ENCODE measurements around the gene EEPD1. TPM values are rescaled to one million over a fixed set of nuclear protein-coding genes. Genes with fewer than 3 reads are reported as not detected.

Gene EEPD1
- total and polyA plus RNA-seq, 2 donors (not counting 3 experiments of a cell fraction or from before 2014, with no cell fraction given), result 0.40 to 0.42 TPM

DNA sequence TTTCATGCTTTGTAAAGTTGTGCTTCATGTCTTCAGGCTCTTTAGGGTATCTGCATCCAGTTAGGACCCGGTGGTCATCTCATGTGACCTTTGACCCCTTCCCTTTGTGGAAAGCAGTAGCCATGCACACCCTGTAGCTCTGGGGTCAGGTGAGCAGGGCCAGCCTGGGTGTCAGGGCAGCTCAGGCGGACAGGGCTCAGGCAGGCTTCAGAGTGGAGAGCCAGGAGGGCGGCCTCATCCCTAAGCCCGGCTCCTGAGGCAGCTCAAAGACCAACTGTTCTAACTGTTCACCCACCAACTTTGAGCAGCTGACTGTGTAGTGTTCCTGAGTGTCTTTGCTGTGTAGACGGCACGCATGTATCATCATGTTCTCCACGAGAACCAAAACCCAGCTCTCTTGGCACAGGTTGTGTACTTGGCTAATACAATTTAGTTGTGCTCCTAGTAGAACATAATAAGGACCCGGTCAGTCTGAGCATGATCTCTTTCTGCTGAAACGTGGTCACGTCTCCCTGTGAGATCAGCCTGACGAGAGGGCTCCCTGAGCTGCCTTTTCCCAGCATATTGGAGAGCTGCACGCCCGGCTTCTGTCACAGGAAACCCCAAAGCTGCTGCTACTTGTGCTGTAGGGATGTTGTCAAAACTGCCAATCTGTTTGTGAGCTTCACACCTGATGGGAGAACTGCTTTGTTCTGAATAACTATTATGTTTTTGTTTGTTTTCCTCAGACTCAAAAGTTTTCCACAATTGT is 30.0 kb downstream of the EEPD1 start:
- no peaks in the 10 kb centered on the region for H4K20me1 ChIP-seq (replicated peaks; ENCODE audit: control insufficient read depth, extremely low read depth, insufficient read depth, low read length)
- CTCF ChIA-PET, result interaction anchor here (0.7 to 2.1 kb wide), 3 partner anchors 19 to 136 kb away, joined by 3 to 7 read pairs (median 3); no protein-coding TSS in a partner anchor
- dilution Hi-C loops (cut with MboI; ENCODE audit: extremely low pct_ligation_motif_present, low sequenced_read_pairs), result no loop called here
- no peaks in the 10 kb centered on the region for H3K9me1 ChIP-seq (replicated peaks; ENCODE audit: control insufficient read depth, extremely low read depth, insufficient read depth, low read length)
- H3K9me3 ChIP-seq (replicated peaks; ENCODE audit: control insufficient read depth, insufficient read depth, low read length), result no peaks in the 10 kb centered on the region
- no peak overlapping the region for H3K4me2 ChIP-seq (ENCODE audit: insufficient read depth, low read length)
- no peak overlapping the region for H2AFZ ChIP-seq (ENCODE audit: low read depth, low read length)
- H3K27ac ChIP-seq (ENCODE audit: insufficient read depth, low read depth, low read length), result no peak overlapping the region
- no peak overlapping the region for H3K4me3 ChIP-seq (replicated peaks in 1 of 3; ENCODE audit: insufficient read depth in 1 of 3, low read depth in 1 of 3, low read length in 3 of 3)
- no peaks in the 10 kb centered on the region for H3K4me1 ChIP-seq (ENCODE audit: control insufficient read depth, extremely low read depth, insufficient read depth, low read length)
- H3K9ac ChIP-seq (replicated peaks; ENCODE audit: extremely low read depth, insufficient read depth, low read length), result no peak overlapping the region
- intact Hi-C loops (cut with micrococcal nuclease), result loop anchor here (10.0 kb wide), 1 partner anchor 58 kb away; no protein-coding TSS in a partner anchor
- no peaks in the 10 kb centered on the region for H3K27me3 ChIP-seq (ENCODE audit: control insufficient read depth in 2 of 2, insufficient read depth in 2 of 2, low read length in 2 of 2)
- FAIRE-seq (no peak), DNase-seq (ENCODE audit: low read depth, low spot score) (no peak)
- POLR2A ChIA-PET, result no interaction called here
- no peaks in the 10 kb centered on the region for H3K36me3 ChIP-seq (ENCODE audit: control insufficient read depth in 2 of 2, extremely low read depth in 1 of 2, insufficient read depth in 2 of 2, low read length in 2 of 2)
- TF ChIP-seq, protein P1, sequence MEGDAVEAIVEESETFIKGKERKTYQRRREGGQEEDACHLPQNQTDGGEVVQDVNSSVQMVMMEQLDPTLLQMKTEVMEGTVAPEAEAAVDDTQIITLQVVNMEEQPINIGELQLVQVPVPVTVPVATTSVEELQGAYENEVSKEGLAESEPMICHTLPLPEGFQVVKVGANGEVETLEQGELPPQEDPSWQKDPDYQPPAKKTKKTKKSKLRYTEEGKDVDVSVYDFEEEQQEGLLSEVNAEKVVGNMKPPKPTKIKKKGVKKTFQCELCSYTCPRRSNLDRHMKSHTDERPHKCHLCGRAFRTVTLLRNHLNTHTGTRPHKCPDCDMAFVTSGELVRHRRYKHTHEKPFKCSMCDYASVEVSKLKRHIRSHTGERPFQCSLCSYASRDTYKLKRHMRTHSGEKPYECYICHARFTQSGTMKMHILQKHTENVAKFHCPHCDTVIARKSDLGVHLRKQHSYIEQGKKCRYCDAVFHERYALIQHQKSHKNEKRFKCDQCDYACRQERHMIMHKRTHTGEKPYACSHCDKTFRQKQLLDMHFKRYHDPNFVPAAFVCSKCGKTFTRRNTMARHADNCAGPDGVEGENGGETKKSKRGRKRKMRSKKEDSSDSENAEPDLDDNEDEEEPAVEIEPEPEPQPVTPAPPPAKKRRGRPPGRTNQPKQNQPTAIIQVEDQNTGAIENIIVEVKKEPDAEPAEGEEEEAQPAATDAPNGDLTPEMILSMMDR (IDR thresholded peaks at IDR 0.05; ENCODE audit: extremely low read depth in 1 of 2, insufficient read depth in 1 of 2, low read depth in 1 of 2, low read length in 2 of 2), result no peak
- no peak for TF ChIP-seq EZH2 (IDR thresholded peaks at IDR 0.05; ENCODE audit: borderline replicate concordance, low read depth, low read length, severe bottlenecking)
- TF ChIP-seq MAX (IDR thresholded peaks at IDR 0.05; ENCODE audit: insufficient read depth, insufficient read length), result no peak
- no peak for TF ChIP-seq POLR2A (IDR thresholded peaks at IDR 0.05; ENCODE audit: low read depth, low read length)
- no peak for TF ChIP-seq GATA2 (IDR thresholded peaks at IDR 0.05; ENCODE audit: insufficient read depth, insufficient read length, low read depth, low read length)
- TF ChIP-seq POLR2AphosphoS5 (IDR thresholded peaks at IDR 0.05; ENCODE audit: insufficient read depth, low read depth, low read length), result no peak
- no peak for TF ChIP-seq FOS (IDR thresholded peaks at IDR 0.05; ENCODE audit: borderline replicate concordance, insufficient read depth, low read length)
- TF ChIP-seq MYC (IDR thresholded peaks at IDR 0.05; ENCODE audit: low read depth, low read length), result no peak
- TF ChIP-seq JUN (IDR thresholded peaks at IDR 0.05; ENCODE audit: borderline replicate concordance, insufficient read depth, insufficient read length, low read depth), result no peak
- H3K79me2 ChIP-seq (ENCODE audit: control insufficient read depth, insufficient read depth, low read length), result no peaks in the 10 kb centered on the region
- BruUV-seq (replicated peaks), result no TSS peak
